ENCODE measurements around the gene SHQ1. TPM values are rescaled to one million over a fixed set of nuclear protein-coding genes. Genes with fewer than 3 reads are reported as not detected.

SHQ1 gene
- total and polyA plus RNA-seq, 12 donors: 7.2 to 26.4 (median 15.1) TPM

- H3K27me3 ChIP-seq: no peaks in the 10 kb centered on the region
- intact Hi-C loops (cut with DNase I): loop anchor here (5.0 to 10.0 kb wide), 3 partner anchors 864 to 944 kb away; no protein-coding TSS in a partner anchor
- no peaks in the 10 kb centered on the region for H3K9me3 ChIP-seq (replicated peaks in 1 of 3)
- peak in 5 of 7 donors; percentile 17 to 62 (median 40) for DNase-seq
- peak overlapping the region in 1 of 5 donors; percentile 7 for H3K27ac ChIP-seq
- no peak overlapping the region for H3K4me3 ChIP-seq
- TF ChIP-seq CTCF (IDR thresholded peaks at IDR 0.05) (no peak), POLR2A (IDR thresholded peaks at IDR 0.05) (no peak)
- 47 to 59% (median 50%) methylated on average over 8 of the region's 8 CpGs for WGBS, 4 donors
- H3K4me1 ChIP-seq (replicated peaks in 1 of 2): peaks cover 9 to 41% of the 10 kb centered on the region in 2 donors
- no peaks in the 10 kb centered on the region for H3K36me3 ChIP-seq (replicated peaks in 1 of 2)
These were observed 27.0 kb downstream of the SHQ1 start for GRCh38 chr3:72821161-72821781.

- Histone ChIP-seq H3K27ac (peak overlapping the region in 1 of 5 donors; percentile 7), H3K27me3 (no peaks in the 10 kb centered on the region), H3K4me1 (replicated peaks in 1 of 2) (peaks cover 9 to 41% of the 10 kb centered on the region in 2 donors), H3K36me3 (replicated peaks in 1 of 2) (no peaks in the 10 kb centered on the region), H3K9me3 (replicated peaks in 1 of 3) (no peaks in the 10 kb centered on the region), H3K4me3 (no peak overlapping the region)
- intact Hi-C loops (cut with DNase I): loop anchor here (5.0 to 10.0 kb wide), 3 partner anchors 863 to 943 kb away; no protein-coding TSS in a partner anchor
- DNase-seq: peak; percentile 32 to 76 (median 62)
- TF ChIP-seq CTCF (IDR thresholded peaks at IDR 0.05) (no peak), POLR2A (IDR thresholded peaks at IDR 0.05) (no peak)
These were observed 27.8 kb downstream of the SHQ1 start for GRCh38 chr3:72820415-72820814.

- Histone ChIP-seq H3K4me3 (no peak overlapping the region), H3K9me3 (replicated peaks in 1 of 3) (no peaks in the 10 kb centered on the region), H3K27ac (peak overlapping the region in 2 of 5 donors; percentile 28 to 41), H3K36me3 (replicated peaks in 1 of 2) (no peaks in the 10 kb centered on the region), H3K27me3 (no peaks in the 10 kb centered on the region), H3K4me1 (replicated peaks in 1 of 2) (peaks cover 9 to 41% of the 10 kb centered on the region in 2 donors)
- 82 to 87% (median 85%) methylated on average over 1 of the region's 1 CpG for WGBS, 4 donors
- TF ChIP-seq CTCF (IDR thresholded peaks at IDR 0.05) (no peak), POLR2A (IDR thresholded peaks at IDR 0.05) (no peak)
- intact Hi-C loops (cut with DNase I): loop anchor here (5.0 kb wide), 2 partner anchors 147 to 152 kb away; no protein-coding TSS in a partner anchor
- DNase-seq: peak; percentile 18 to 75 (median 64)
These were observed 29.3 kb downstream of the SHQ1 start for GRCh38 chr3:72818905-72819304.

GRCh38 chr3:72818092-72818773 is 30.0 kb downstream of the SHQ1 start:
- peaks cover 9 to 41% of the 10 kb centered on the region in 2 donors for H3K4me1 ChIP-seq (replicated peaks in 1 of 2)
- 56 to 70% (median 64%) methylated on average over 3 of the region's 3 CpGs for WGBS, 4 donors
- TF ChIP-seq CTCF (IDR thresholded peaks at IDR 0.05) (peak; percentile 32 to 70 (median 56)), POLR2A (IDR thresholded peaks at IDR 0.05) (no peak)

More at GRCh38 chr3:72818092-72818773, 30.0 kb downstream of the SHQ1 start:
- H3K4me3 ChIP-seq: no peak overlapping the region
- no peaks in the 10 kb centered on the region for H3K27me3 ChIP-seq
- H3K27ac ChIP-seq: peak overlapping the region in 2 of 5 donors; percentile 28 to 41
- intact Hi-C loops (cut with DNase I): loop anchor here (5.0 kb wide), 2 partner anchors 146 to 151 kb away; no protein-coding TSS in a partner anchor
- no peaks in the 10 kb centered on the region for H3K36me3 ChIP-seq (replicated peaks in 1 of 2)
- DNase-seq: peak in 3 of 7 donors; percentile 27 to 59 (median 40)
- no peaks in the 10 kb centered on the region for H3K9me3 ChIP-seq (replicated peaks in 1 of 3)
